Endometrial microvascular endothelial cells (primary cell): Measurements from ENCODE around the gene PIMREG. TPM values are rescaled to one million over a fixed set of nuclear protein-coding genes. Genes with fewer than 3 reads are reported as not detected.

ENCODE experiments used
- in situ Hi-C: cut with HindIII; loops from 2 replicates; pipeline ENCODE4 v1.10.0; 2017; ENCODE audit warnings: low sequenced_read_pairs, low pct_unique_long_range_greater_than_20kb; ENCODE audit errors: inconsistent ontology term
- total RNA-seq: library from RNA; depleted of rRNA; stranded (reverse); fragments of >200 nt; gene quantifications from one replicate; pipeline ENCODE4 v1.2.3, GENCODE V29; 2015; ENCODE audit errors: inconsistent ontology term

PIMREG gene
- total RNA-seq, 1 donor from 2014 or later, result 65.1 TPM

GRCh38 chr17:6492892-6493674 lies 48.8 kb downstream of the PIMREG start:
- in situ Hi-C loops, result no loop called here

- in situ Hi-C loops, result no loop called here
Observed at GRCh38 chr17:6494239-6494941, 50.1 kb downstream of the PIMREG start.

- in situ Hi-C loops, result no loop called here
Observed at GRCh38 chr17:6495450-6496115, 51.3 kb downstream of the PIMREG start.

GRCh38 chr17:6496116-6496481 lies 51.8 kb downstream of the PIMREG start:
- in situ Hi-C loops, result no loop called here

- in situ Hi-C loops, result no loop called here
Observed at GRCh38 chr17:6496640-6497441, 52.6 kb downstream of the PIMREG start.

GRCh38 chr17:6497496-6498221 lies 53.4 kb downstream of the PIMREG start:
- in situ Hi-C loops, result no loop called here

GRCh38 chr17:6498356-6498755 lies 54.1 kb downstream of the PIMREG start:
- in situ Hi-C loops, result no loop called here

- in situ Hi-C loops, result no loop called here
Observed at GRCh38 chr17:6498901-6499540, 54.8 kb downstream of the PIMREG start.

Other genes starting within 250 kb of the PIMREG start
- gene AIPL1, start 9.3 kb upstream of the PIMREG start, total RNA-seq, result not detected
- gene PITPNM3, start 112.1 kb downstream of the PIMREG start, total RNA-seq, result 0.09 TPM
- gene KIAA0753, start 196.3 kb downstream of the PIMREG start, total RNA-seq, result 6.2 TPM
- gene TXNDC17, start 196.6 kb downstream of the PIMREG start, total RNA-seq, result 126 TPM
- 15.7 TPM for gene MED31, start 207.2 kb downstream of the PIMREG start, total RNA-seq
- gene C17orf100, start 207.3 kb downstream of the PIMREG start, total RNA-seq, result not detected